A549 (cell line): ENCODE results near the gene PAM16. TPM values are rescaled to one million over a fixed set of nuclear protein-coding genes. Genes with fewer than 3 reads are reported as not detected.
"Not testable (repeated sequence)": the region's sequence is repeated elsewhere in the genome, so short reads cannot be mapped to it uniquely, and the experiment has no call there.

Experiments
- ATAC-seq, 2 experiments: fragments of 200-7000 bp in 1 of 2; fragments of >200 bp in 1 of 2; cut with Nextera tagmentation in 1 of 2; cut with Tn5 transposase in 1 of 2; 3 replicates each; pipeline versions ENCODE4 v1.8.0 to v1.9.1; 2018 to 2020; ENCODE audit warnings: mild to moderate bottlenecking in 1 of 2, moderate library complexity in 1 of 2
- CTCF ChIA-PET: fragments of 300-600 bp; sonication (Branson Sonifier 250); formaldehyde crosslinking; extraction: SDS; loops from one replicate; lab custom pipeline; 2021; ENCODE audit warnings: antibody characterized with exemption, inconsistent platforms; lab: Yijun Ruan, JAX
- POLR2A ChIA-PET: fragments of 350-600 bp; formaldehyde crosslinking; extraction: SDS; loops from one replicate; lab custom pipeline; 2021; ENCODE audit warnings: antibody characterized with exemption, inconsistent platforms; lab: Yijun Ruan, JAX
- DNase-seq, 2 experiments: peaks; one replicate each; pipeline versions ENCODE4 v3.0.0 to v3.0.0-alpha.2; 2011 to 2016; ENCODE audit warnings: low read depth in 1 of 2, low spot score in 1 of 2
- FAIRE-seq: peaks from 2 replicates; lab custom pipeline; 2011; peaks lifted over from hg19 to GRCh38; lab: Jason Lieb, UNC
- H3K27ac ChIP-seq, 2 experiments: fragments of >200 bp; sonication (Bioruptor Twin); formaldehyde crosslinking; 3 replicates each; pipeline ENCODE4 v1.5.1; 2016 to 2017
- H3K4me1 ChIP-seq: fragments of >200 bp; sonication (Bioruptor Twin); formaldehyde crosslinking; 3 replicates; pipeline ENCODE4 v1.6.1; 2016
- H3K4me2 ChIP-seq: fragments of >200 bp; sonication (Bioruptor Twin); formaldehyde crosslinking; 3 replicates; pipeline ENCODE4 v1.6.1; 2016
- H3K4me3 ChIP-seq: fragments of >200 bp; sonication (Bioruptor Twin); formaldehyde crosslinking; 3 replicates; pipeline ENCODE4 v1.5.1; 2016
- H3K9me3 ChIP-seq: fragments of >200 bp; sonication (Bioruptor Twin); formaldehyde crosslinking; 3 replicates; pipeline ENCODE4 v1.6.1; 2016
- ATOH8 ChIP-seq: fragments of 250-450 bp; sonication (Bioruptor Pico); IDR thresholded peaks from 2 replicates; pipeline ENCODE4 v1.5.0; 2020; ENCODE audit warnings: low read depth, mild to moderate bottlenecking, moderate library complexity
- CEBPB ChIP-seq, 2 experiments: fragments of >200 bp in 1 of 2; sonication (Bioruptor Twin) in 1 of 2; formaldehyde crosslinking in 1 of 2; IDR thresholded peaks; 2 replicates each; pipeline ENCODE4 v1.6.1; 2012 to 2016
- CTCF ChIP-seq: fragments of >200 bp; sonication (Bioruptor Twin); formaldehyde crosslinking; IDR thresholded peaks from 3 replicates; pipeline ENCODE4 v1.5.1; 2016
- E2F6 ChIP-seq: IDR thresholded peaks from 2 replicates; pipeline ENCODE4 v1.6.1; 2012; ENCODE audit warnings: low read depth, borderline replicate concordance
- EHF ChIP-seq: fragments of 250-450 bp; sonication (Bioruptor Pico); IDR thresholded peaks from 2 replicates; pipeline ENCODE4 v1.5.0; 2020; ENCODE audit warnings: mild to moderate bottlenecking
- EP300 ChIP-seq, 2 experiments: fragments of >200 bp; sonication (Bioruptor Twin); formaldehyde crosslinking; IDR thresholded peaks; 2 replicates in 1 of 2; 3 replicates in 1 of 2; pipeline ENCODE4 v1.6.1; 2016 to 2017
- HOXB13 ChIP-seq: fragments of 250-450 bp; sonication (Bioruptor Pico); IDR thresholded peaks from 2 replicates; pipeline ENCODE4 v1.5.0; 2020; ENCODE audit warnings: low read depth, mild to moderate bottlenecking, moderate library complexity
- JUN ChIP-seq, 2 experiments: fragments of >200 bp; sonication (Bioruptor Twin); formaldehyde crosslinking; IDR thresholded peaks; 2 replicates in 1 of 2; 3 replicates in 1 of 2; pipeline ENCODE4 v1.6.1; 2016 to 2017
- JUNB ChIP-seq: fragments of >200 bp; sonication (Bioruptor Twin); formaldehyde crosslinking; IDR thresholded peaks from 2 replicates; pipeline ENCODE4 v1.6.1; 2016
- KDM1A ChIP-seq: fragments of 200-600 bp; sonication (generic); IDR thresholded peaks from 2 replicates; pipeline ENCODE4 v1.6.1; 2016; ENCODE audit warnings: low read depth, mild to moderate bottlenecking
- KDM5A ChIP-seq: fragments of 200-600 bp; sonication (generic); IDR thresholded peaks from 2 replicates; pipeline ENCODE4 v1.6.1; 2016; ENCODE audit warnings: antibody characterized with exemption, mild to moderate bottlenecking
- MAZ ChIP-seq: fragments of 150-350 bp; IDR thresholded peaks from 2 replicates; pipeline ENCODE4 v1.6.1; 2014; ENCODE audit warnings: antibody characterized with exemption, low read depth, low read length, borderline replicate concordance
- NFE2L2 ChIP-seq: fragments of 150-350 bp; conservative IDR thresholded peaks from 2 replicates; pipeline ENCODE4 v1.6.1; 2014; ENCODE audit warnings: low read length
- NPAS2 ChIP-seq: fragments of 250-450 bp; sonication (Bioruptor Pico); IDR thresholded peaks from 2 replicates; pipeline ENCODE4 v1.8.0; 2022; ENCODE audit warnings: mild to moderate bottlenecking, moderate library complexity, borderline replicate concordance
- RARB ChIP-seq: fragments of 250-450 bp; sonication (Bioruptor Pico); IDR thresholded peaks from 2 replicates; pipeline ENCODE4 v1.8.0; 2021; ENCODE audit warnings: mild to moderate bottlenecking, moderate library complexity
- REST ChIP-seq: fragments of 200-600 bp; sonication (generic); IDR thresholded peaks from 2 replicates; pipeline ENCODE4 v1.6.1; 2016; ENCODE audit warnings: antibody characterized with exemption, mild to moderate bottlenecking, moderate library complexity
- RFX5 ChIP-seq: fragments of 450-650 bp; IDR thresholded peaks from 2 replicates; pipeline ENCODE4 v1.7.1; 2014; ENCODE audit warnings: antibody characterized with exemption, mild to moderate bottlenecking, moderate library complexity
- RNF2 ChIP-seq: fragments of 200-600 bp; sonication (generic); IDR thresholded peaks from 2 replicates; pipeline ENCODE4 v1.6.1; 2016; ENCODE audit warnings: low read depth, mild to moderate bottlenecking, antibody characterized with exemption, moderate library complexity, borderline replicate concordance
- SMC3 ChIP-seq: fragments of >200 bp; sonication (Bioruptor Twin); formaldehyde crosslinking; IDR thresholded peaks from 3 replicates; pipeline ENCODE4 v1.6.1; 2018; ENCODE audit warnings: inconsistent platforms
- ZC3H11A ChIP-seq: fragments of 450-650 bp; IDR thresholded peaks from 2 replicates; pipeline ENCODE4 v1.6.1; 2014; ENCODE audit warnings: antibody characterized with exemption, mild to moderate bottlenecking
- WGBS: methylation state at CpG from one replicate; pipeline ENCODE4 v1.1.6; 2017; ENCODE audit errors: missing lambda C conversion rate; 5-methylcytosine and 5-hydroxymethylcytosine counted together
- polyA plus RNA-seq, 4 experiments: library from polyadenylated mRNA; depleted of rRNA in 3 of 4; stranded (reverse); fragments of >200 nt; fragmentation: RNase III in 1 of 4; extraction: RNeasy Plus Mini Kit Qiagen cat#74134 plus additional on column Dnase treatment in 1 of 4; gene quantifications; 2 replicates in 3 of 4; 3 replicates in 1 of 4; pipeline ENCODE4 v1.2.3, GENCODE V29; 2011 to 2017

PAM16 gene
- polyA plus RNA-seq, 2 of the 4 experiments (the other 2 are of a cell fraction): 55.1 to 59.1 TPM

- DNase-seq: no peak
- H3K27ac ChIP-seq: no peak overlapping the region
- no peak for ATAC-seq
- peaks cover 21% of the 10 kb centered on the region; the same call in 2 of the 3 replicates for H3K4me1 ChIP-seq
- H3K4me3 ChIP-seq: no peak overlapping the region
- POLR2A ChIA-PET: interaction anchor here (2.0 kb wide), 1 partner anchor 11 kb away, joined by 4 read pairs; no protein-coding TSS in a partner anchor
- CTCF ChIA-PET: interaction anchor here (1.2 to 22.8 kb wide), 10 partner anchors 14 to 81 kb away, joined by 3 to 423 read pairs (median 6); partner anchors contain the start of gene GLIS2
- WGBS: 94% methylated on average over 23 of the region's 32 CpGs
- no peak overlapping the region for H3K4me2 ChIP-seq
- TF ChIP-seq JUN (IDR thresholded peaks at IDR 0.05): 0 out of 5 replicates have a peak, but pooled peaks of 1 of the 2 experiments have one; percentile 13
- no peak for TF ChIP-seq JUNB
- no peak for TF ChIP-seq ZC3H11A
- no peak for TF ChIP-seq KDM5A
- H3K9me3 ChIP-seq: no peaks in the 10 kb centered on the region
- FAIRE-seq: no peak
Observed at GRCh38 chr16:4334724-4335495, 16.2 kb downstream of the PAM16 start.

- 91% methylated on average over 9 of the region's 9 CpGs for WGBS
- peaks cover 27% of the 10 kb centered on the region for H3K4me1 ChIP-seq
- FAIRE-seq, H3K9me3 ChIP-seq, H3K4me2 ChIP-seq, POLR2A ChIA-PET, ATAC-seq, DNase-seq, H3K4me3 ChIP-seq, H3K27ac ChIP-seq: not testable (repeated sequence)
- CTCF ChIA-PET: interaction anchor here (1.3 to 22.8 kb wide), 9 partner anchors 20 to 135 kb away, joined by 3 to 423 read pairs (median 27); partner anchors contain the start of genes GLIS2 and TFAP4
- TF ChIP-seq RFX5: 0 out of 2 replicates have a peak, but pooled peaks have one; percentile 6
Observed at GRCh38 chr16:4333714-4334113, 17.4 kb downstream of the PAM16 start.

GRCh38 chr16:4333308-4333638 is 17.8 kb downstream of the PAM16 start:
- H3K9me3 ChIP-seq: no peaks in the 10 kb centered on the region
- no peak for FAIRE-seq
- H3K27ac ChIP-seq: no peak overlapping the region
- H3K4me1 ChIP-seq: peaks cover 27% of the 10 kb centered on the region
- ChIA-PET CTCF (interaction anchor here (0.7 to 22.8 kb wide), 11 partner anchors 7 to 1181 kb away, joined by 3 to 423 read pairs (median 27); partner anchors contain the start of genes GLIS2 and TFAP4), POLR2A (no interaction called here)
- 95% methylated on average over 9 of the region's 9 CpGs for WGBS
- no peak for DNase-seq
- TF ChIP-seq KDM5A (no peak), HOXB13 (no peak), RFX5 (0 out of 2 replicates have a peak, but pooled peaks have one; percentile 16), RARB (CRISPR knock-in tag) (no peak), NPAS2 (CRISPR knock-in tag) (no peak), ATOH8 (CRISPR knock-in tag) (no peak), CEBPB (IDR thresholded peaks at IDR 0.05) (no peak)
- no peak for ATAC-seq
- H3K4me2 ChIP-seq: no peak overlapping the region
- H3K4me3 ChIP-seq: no peak overlapping the region

GRCh38 chr16:4332623-4333307 is 18.4 kb downstream of the PAM16 start:
- WGBS: 88% methylated on average over 18 of the region's 19 CpGs
- no peak for FAIRE-seq
- no peak for TF ChIP-seq CTCF
- TF ChIP-seq SMC3: no peak
- TF ChIP-seq EHF (CRISPR knock-in tag): no peak
- no peak for TF ChIP-seq EP300 (IDR thresholded peaks at IDR 0.05)
- no peak for TF ChIP-seq REST
- no peak for TF ChIP-seq NPAS2 (CRISPR knock-in tag)
- no peak for TF ChIP-seq RNF2
- TF ChIP-seq RFX5: no peak
- no peak for TF ChIP-seq E2F6
- TF ChIP-seq KDM1A: no peak
- TF ChIP-seq NFE2L2: no peak
- TF ChIP-seq MAZ: no peak

More at GRCh38 chr16:4332623-4333307, 18.4 kb downstream of the PAM16 start:
- Histone ChIP-seq H3K4me1 (peaks cover 27% of the 10 kb centered on the region), H3K4me2 (no peak overlapping the region), H3K27ac (no peak overlapping the region), H3K9me3 (no peaks in the 10 kb centered on the region), H3K4me3 (no peak overlapping the region)
- ChIA-PET POLR2A (no interaction called here), CTCF (interaction anchor here (0.7 to 22.8 kb wide), 14 partner anchors 8 to 1181 kb away, joined by 3 to 423 read pairs (median 14); partner anchors contain the start of genes GLIS2 and TFAP4)
- DNase-seq (no peak), ATAC-seq (no peak)
